ENCODE data around the gene RAC3. TPM values are rescaled to one million over a fixed set of nuclear protein-coding genes. Genes with fewer than 3 reads are reported as not detected.

The RAC3 gene
- total RNA-seq, 2 experiments from 2014 or later = 15.1 to 24.4 TPM

GRCh38 chr17:82024859-82025258 is 6.6 kb upstream of the RAC3 start:
- CTCF ChIA-PET (ENCODE audit: unreplicated experiment) = no interaction called here
- BruUV-seq (replicated peaks) = no TSS peak
- H4K20me1 ChIP-seq (ENCODE audit: insufficient read depth, low read length) = no peaks in the 10 kb centered on the region
- H3K4me1 ChIP-seq (ENCODE audit: insufficient read depth, low read length, poor library complexity, severe bottlenecking) = peaks cover 27% of the 10 kb centered on the region
- H3K4me3 ChIP-seq (ENCODE audit: low read depth, low read length, poor library complexity, severe bottlenecking) = no peak overlapping the region
- no peaks in the 10 kb centered on the region for H3K9me3 ChIP-seq (ENCODE audit: low read length)
- H2AFZ ChIP-seq (ENCODE audit: low read length) = no peak overlapping the region
- H3K36me3 ChIP-seq (ENCODE audit: insufficient read depth, low read length) = no peaks in the 10 kb centered on the region
- H3K4me2 ChIP-seq (ENCODE audit: low read length) = peak overlapping the region; percentile 84; the same call in 1 of the 2 replicates
- POLR2A ChIA-PET = interaction anchor here (0.9 kb wide), 1 partner anchor 13 kb away, joined by 3 read pairs; the partner anchor contains the start of gene DCXR
- peaks cover 12% of the 10 kb centered on the region; the same call in 1 of the 2 replicates for H3K79me2 ChIP-seq (ENCODE audit: insufficient read depth, low read depth, low read length)
- no peak overlapping the region for H3K27ac ChIP-seq (ENCODE audit: low read depth, low read length, poor library complexity, severe bottlenecking)
- TF ChIP-seq CTCF (conservative IDR thresholded peaks at IDR 0.05; ENCODE audit: low read length) (no peak), EZH2phosphoT487 (IDR thresholded peaks at IDR 0.05; ENCODE audit: borderline replicate concordance, low read depth, low read length) (no peak)
- no peak for DNase-seq (ENCODE audit: low spot score)
- intact Hi-C loops (cut with micrococcal nuclease; ENCODE audit: unreplicated experiment) = no loop called here
- H3K9me2 ChIP-seq (ENCODE audit: insufficient read depth, low read length) = no peaks in the 10 kb centered on the region

GRCh38 chr17:82025401-82026107 is 5.9 kb upstream of the RAC3 start:
- Histone ChIP-seq H2AFZ (ENCODE audit: low read length) (no peak overlapping the region), H3K4me3 (ENCODE audit: low read depth, low read length, poor library complexity, severe bottlenecking) (no peak overlapping the region), H3K79me2 (ENCODE audit: insufficient read depth, low read depth, low read length) (peaks cover 12% of the 10 kb centered on the region; the same call in 1 of the 2 replicates), H3K9me3 (ENCODE audit: low read length) (no peaks in the 10 kb centered on the region), H3K27ac (ENCODE audit: low read depth, low read length, poor library complexity, severe bottlenecking) (no peak overlapping the region), H3K4me1 (ENCODE audit: insufficient read depth, low read length, poor library complexity, severe bottlenecking) (peaks cover 25% of the 10 kb centered on the region), H3K9me2 (ENCODE audit: insufficient read depth, low read length) (no peaks in the 10 kb centered on the region), H3K4me2 (ENCODE audit: low read length) (no peak overlapping the region), H3K36me3 (ENCODE audit: insufficient read depth, low read length) (no peaks in the 10 kb centered on the region), H4K20me1 (ENCODE audit: insufficient read depth, low read length) (no peaks in the 10 kb centered on the region)
- BruUV-seq (replicated peaks) = no TSS peak
- CTCF ChIA-PET (ENCODE audit: unreplicated experiment) = interaction anchor here (0.6 kb wide), 1 partner anchor 97 kb away, joined by 3 read pairs; no protein-coding TSS in a partner anchor
- POLR2A ChIA-PET = no interaction called here
- intact Hi-C loops (cut with micrococcal nuclease; ENCODE audit: unreplicated experiment) = no loop called here
- TF ChIP-seq EZH2phosphoT487 (IDR thresholded peaks at IDR 0.05; ENCODE audit: borderline replicate concordance, low read depth, low read length) (no peak), CTCF (conservative IDR thresholded peaks at IDR 0.05; ENCODE audit: low read length) (no peak)
- no peak for DNase-seq (ENCODE audit: low spot score)

GRCh38 chr17:82028246-82028645 is 3.2 kb upstream of the RAC3 start:
- Histone ChIP-seq H2AFZ (ENCODE audit: low read length) (no peak overlapping the region), H3K27ac (ENCODE audit: low read depth, low read length, poor library complexity, severe bottlenecking) (no peak overlapping the region), H3K4me2 (ENCODE audit: low read length) (no peak overlapping the region), H3K9me3 (ENCODE audit: low read length) (no peaks in the 10 kb centered on the region), H4K20me1 (ENCODE audit: insufficient read depth, low read length) (no peaks in the 10 kb centered on the region), H3K4me1 (ENCODE audit: insufficient read depth, low read length, poor library complexity, severe bottlenecking) (peaks cover 20% of the 10 kb centered on the region), H3K9me2 (ENCODE audit: insufficient read depth, low read length) (no peaks in the 10 kb centered on the region), H3K36me3 (ENCODE audit: insufficient read depth, low read length) (no peaks in the 10 kb centered on the region), H3K79me2 (ENCODE audit: insufficient read depth, low read depth, low read length) (no peaks in the 10 kb centered on the region), H3K4me3 (ENCODE audit: low read depth, low read length, poor library complexity, severe bottlenecking) (no peak overlapping the region)
- ChIA-PET CTCF (ENCODE audit: unreplicated experiment) (no interaction called here), POLR2A (no interaction called here)
- intact Hi-C loops (cut with micrococcal nuclease; ENCODE audit: unreplicated experiment) = no loop called here
- TF ChIP-seq EZH2phosphoT487 (IDR thresholded peaks at IDR 0.05; ENCODE audit: borderline replicate concordance, low read depth, low read length) (no peak), CTCF (conservative IDR thresholded peaks at IDR 0.05; ENCODE audit: low read length) (no peak)
- DNase-seq (ENCODE audit: low spot score) = no peak
- BruUV-seq (replicated peaks) = no TSS peak

Measured in OCI-LY7 (cell line).